HG03039 (cell line): ENCODE results near the gene SARM1.
"Not testable (repeated sequence)": the region's sequence is repeated elsewhere in the genome, so short reads cannot be mapped to it uniquely, and the experiment has no call there.

ENCODE experiments used
- ATAC-seq: cut with Tn5 transposase; IDR thresholded peaks from one replicate; pipeline ENCODE4 v1.9.1; 2021; ENCODE audit warnings: mild to moderate bottlenecking, moderate library complexity; ENCODE audit not compliant: unreplicated experiment

SARM1 gene

DNA sequence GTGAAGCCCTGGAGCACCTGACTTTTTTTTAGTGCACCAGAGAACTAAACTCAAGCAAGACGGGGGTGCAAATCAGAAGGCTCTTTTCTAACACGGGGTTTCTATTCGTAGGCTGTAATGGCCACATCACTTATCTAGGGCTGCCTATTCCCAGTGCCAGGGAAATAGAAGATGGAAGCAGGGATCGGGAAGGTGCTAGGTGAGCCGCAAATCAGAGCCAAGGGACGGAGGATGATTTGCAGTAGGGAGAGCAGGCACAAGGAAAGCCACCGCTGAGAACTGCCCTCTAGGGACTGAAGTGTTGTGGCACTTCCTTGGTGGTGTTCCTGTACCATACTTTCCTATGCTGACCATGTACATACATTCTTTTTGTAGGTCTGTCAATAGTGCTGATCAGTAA lies 42.3 kb downstream of the SARM1 start:
- ATAC-seq: no peak

GRCh38 chr17:28415886-28416285 lies 44.4 kb downstream of the SARM1 start:
- no peak for ATAC-seq

DNA sequence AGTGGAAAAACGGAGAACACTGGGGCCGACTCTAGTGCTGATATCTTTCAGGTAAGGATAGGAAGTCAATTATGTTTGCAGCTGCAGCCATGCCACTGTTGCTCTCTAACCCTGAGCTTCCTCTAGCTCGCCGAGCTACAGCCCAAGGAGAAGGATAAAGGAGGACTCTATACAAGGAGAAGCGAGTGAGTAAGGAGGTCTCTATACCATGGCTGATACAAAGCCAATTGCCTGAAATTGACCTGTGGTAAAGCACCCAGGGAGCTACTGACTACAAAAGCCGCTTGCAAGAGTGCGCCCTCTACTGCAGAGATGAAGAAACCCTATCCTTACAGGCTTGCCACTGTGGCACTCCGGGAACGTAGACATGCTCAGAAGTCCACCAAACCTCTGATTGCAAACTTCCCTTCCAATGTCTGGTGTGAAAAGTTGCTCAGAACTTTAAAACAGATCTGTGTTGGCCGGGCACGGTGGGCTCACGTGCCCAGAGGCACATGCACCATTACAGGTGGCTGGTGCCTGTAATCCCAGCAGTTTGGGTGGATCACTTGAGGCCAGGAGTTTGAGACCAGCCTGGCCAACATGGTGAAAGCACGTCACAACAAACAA lies 45.3 kb downstream of the SARM1 start:
- ATAC-seq: no peak

GRCh38 chr17:28421787-28422305 lies 50.4 kb downstream of the SARM1 start:
- no peak for ATAC-seq

DNA sequence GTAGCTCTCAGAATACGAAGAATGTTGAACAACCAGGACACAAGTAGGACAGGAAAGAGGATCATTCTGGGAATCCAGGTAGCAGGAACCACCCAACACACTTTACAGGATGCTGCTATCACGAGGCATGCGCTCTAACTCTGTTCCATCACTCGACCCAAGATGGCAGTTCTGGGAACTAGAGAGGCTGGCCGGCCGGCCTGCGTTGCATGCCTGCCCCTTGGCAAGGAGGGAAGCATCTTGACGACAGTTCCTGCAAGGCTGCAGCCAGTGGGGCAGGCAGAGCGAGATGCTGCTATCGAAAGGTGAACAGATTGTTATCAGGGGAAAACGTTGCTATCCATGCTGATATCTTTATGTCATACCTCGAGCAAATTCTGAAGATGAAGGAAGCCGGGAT lies 53.7 kb downstream of the SARM1 start:
- ATAC-seq: no peak

DNA sequence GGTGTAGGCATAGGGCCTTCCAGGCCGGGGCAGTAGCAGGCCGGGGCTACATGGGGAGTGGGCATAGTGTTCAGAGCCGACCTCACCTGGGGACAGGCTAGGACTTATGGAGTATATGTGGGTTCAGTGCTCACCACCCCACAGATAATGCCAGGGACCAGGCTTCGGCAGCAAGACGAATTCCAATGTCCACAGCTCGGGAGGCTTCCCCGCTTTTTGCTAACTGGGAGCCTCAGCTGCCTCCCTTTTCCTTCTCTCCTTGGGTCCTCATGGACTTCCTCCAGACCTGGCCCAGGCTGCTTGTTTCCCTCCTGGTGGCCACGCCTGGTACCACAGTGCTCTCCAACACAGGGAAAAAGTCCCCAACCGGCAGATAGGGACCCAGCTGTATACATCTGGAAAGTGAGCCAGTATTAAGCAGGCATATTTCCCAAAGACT lies 54.6 kb downstream of the SARM1 start:
- ATAC-seq: no peak

DNA sequence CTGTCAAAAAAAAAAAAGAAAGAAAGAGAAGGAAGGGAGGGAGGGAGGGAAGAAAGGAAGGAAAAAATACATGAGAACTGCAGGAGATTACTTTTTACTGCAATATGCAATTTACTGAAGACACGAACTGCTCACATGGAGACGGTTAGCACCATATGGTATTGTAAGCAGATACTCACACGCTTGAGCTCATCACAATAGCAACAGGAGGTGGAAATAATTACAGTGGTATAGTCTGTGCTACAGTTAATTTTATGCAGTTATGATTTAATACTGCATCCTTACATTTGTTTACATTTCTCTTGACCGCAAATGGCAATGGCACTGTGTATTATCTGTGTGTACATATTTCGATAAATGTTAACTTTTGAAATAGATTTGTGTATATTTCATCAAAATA lies 55.9 kb downstream of the SARM1 start:
- ATAC-seq: no peak

GRCh38 chr17:28427982-28428381 lies 56.5 kb downstream of the SARM1 start:
- ATAC-seq: not testable (repeated sequence)

DNA sequence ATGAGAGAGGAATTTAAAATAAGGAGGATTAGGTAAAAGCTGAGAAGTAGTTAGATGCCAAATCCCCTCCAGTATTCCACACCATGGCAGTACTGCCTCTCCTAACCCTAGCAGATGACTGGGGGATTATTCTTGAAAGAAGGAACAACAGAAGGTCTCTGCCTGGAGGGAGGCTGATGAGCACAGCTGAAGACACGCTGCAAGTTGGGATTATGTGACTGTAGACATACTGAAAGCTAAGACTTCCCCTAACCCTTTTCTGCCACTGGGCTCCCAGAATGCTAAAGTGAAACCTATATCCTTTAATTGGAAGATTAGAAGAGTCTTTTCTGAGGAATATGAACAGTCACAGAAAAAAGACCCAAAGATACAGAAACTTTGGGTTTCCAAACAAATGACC lies 62.2 kb downstream of the SARM1 start:
- ATAC-seq: no peak

- ATAC-seq: not testable (repeated sequence)
These were observed 62.8 kb downstream of the SARM1 start for GRCh38 chr17:28434326-28434725.

DNA sequence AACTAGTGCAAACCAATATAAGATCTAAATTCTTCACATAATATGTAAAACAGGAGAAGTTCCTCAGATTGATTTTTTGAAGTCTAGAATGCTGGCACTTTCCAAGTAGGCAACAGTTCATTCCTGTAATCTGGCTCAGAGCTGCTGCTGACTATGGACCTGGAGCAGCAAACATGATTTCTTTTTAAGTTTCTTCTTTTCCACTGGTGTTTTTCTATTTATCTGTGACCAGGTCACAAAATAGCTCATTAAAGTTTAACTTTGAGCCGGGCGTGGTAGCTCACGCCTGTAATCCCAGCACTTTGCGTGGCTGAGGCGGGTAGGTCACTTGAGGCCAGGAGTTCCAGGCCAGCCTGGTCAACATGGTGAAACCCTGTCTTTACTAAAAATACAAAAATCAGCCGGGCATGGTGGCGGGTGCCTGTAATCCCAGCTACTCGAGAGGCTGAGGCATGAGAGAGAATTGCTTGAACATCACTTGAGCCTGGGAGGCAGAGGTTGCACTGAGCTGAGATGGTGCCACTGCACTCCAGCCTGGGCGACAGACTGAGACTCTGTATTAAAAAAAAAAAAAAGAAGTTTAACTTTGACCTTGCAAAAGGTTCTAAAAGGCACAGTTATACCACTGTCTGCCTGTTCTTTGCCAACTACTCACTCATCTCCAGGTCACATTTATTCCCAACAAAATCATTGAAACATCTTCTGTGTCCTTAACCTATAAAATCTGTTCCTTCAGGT lies 72.6 kb downstream of the SARM1 start:
- no peak for ATAC-seq

DNA sequence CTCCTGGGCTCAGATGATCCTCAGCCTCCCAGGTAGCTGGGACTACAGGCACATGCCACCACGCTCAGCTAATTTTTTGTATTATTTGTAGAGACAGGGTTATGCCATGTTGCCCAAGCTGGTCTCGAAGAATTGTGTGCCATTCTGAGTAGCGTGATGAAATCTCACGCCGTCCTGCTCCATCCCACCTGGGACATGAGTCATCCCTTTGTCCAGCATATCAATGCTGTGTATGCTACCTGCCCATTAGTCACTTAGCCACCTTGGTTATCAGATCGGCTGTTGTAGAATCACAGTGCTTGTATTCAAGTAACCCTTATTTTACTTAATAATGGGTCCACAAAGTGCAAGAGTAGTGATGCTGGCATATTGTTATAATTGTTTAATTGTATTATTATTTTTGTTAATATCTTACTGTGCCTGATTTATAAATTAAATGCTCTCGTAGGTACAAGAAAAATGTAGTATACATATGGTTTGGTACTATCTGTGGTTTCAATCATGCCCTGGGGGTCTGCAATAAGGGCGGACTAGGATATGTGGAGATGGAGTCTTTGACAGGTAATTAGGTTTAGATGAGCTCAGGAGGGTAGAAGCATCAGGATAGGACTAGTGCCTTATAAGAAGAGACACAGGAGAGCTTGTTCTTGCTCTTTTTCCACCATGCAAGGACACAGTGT lies 75.4 kb downstream of the SARM1 start:
- no peak for ATAC-seq

DNA sequence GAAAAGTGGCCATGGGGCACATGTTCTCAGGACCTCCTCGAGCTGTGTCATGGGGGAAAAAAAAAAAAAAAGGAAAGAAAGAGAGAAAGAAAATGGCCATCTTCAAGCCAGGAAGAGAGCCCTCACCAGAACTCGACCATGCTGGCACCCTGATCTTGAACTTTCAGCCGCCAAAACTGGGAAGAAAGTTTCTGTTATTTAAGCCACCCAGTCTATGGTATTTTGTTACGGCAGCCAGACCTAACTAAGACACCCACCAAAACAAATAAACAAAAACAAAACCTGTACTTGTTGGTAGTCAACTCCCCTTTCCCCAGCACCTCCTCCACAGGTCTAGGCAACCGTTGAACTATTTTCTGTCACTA lies 75.9 kb downstream of the SARM1 start:
- ATAC-seq: no peak

DNA sequence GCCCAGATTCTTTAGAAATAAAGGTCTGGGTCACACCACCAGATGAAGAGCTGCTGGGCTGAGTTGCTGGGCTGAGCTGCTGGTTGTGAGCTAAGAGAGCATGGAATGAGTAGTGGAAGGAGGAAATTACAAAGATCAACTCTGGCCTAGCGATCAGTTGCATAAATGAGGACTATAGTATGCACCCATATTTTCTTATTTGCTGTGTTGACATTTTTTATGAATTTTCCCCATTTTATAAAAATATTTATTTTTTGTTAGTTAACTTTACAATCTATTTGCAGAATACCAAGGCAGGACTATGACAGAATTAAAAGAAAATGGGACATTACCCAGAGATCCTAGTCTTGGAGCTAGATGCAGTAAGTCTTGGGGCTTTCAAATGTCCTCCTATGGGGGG lies 78.4 kb downstream of the SARM1 start:
- no peak for ATAC-seq
